OCI-LY7 (cell line): ENCODE data around the gene POLR2E. TPM values are rescaled to one million over a fixed set of nuclear protein-coding genes. Genes with fewer than 3 reads are reported as not detected.

ENCODE experiments used
- BruUV-seq: library from RNA; stranded (reverse); fragments of 400-500 nt; replicated peaks from 2 replicates; lab custom pipeline; 2021; lab: Mats Ljungman, UMichigan
- CTCF ChIA-PET: fragments of 300-600 bp; sonication (Branson Sonifier 250); formaldehyde crosslinking; loops from one replicate; lab custom pipeline; 2022; ENCODE audit warnings: antibody characterized with exemption; ENCODE audit not compliant: unreplicated experiment; lab: Charles Lee
- POLR2A ChIA-PET: fragments of 300-600 bp; sonication (Branson Sonifier 250); formaldehyde crosslinking; loops from one replicate; lab custom pipeline; 2022; ENCODE audit warnings: antibody characterized with exemption; lab: Charles Lee
- DNase-seq: peaks from one replicate; pipeline ENCODE4 v3.0.0-alpha.2; 2015; ENCODE audit warnings: low spot score
- H2AFZ ChIP-seq: fragments of 200-600 bp; sonication (generic), shearing (Covaris generic); 2 replicates; pipeline ENCODE4 v1.6.1; 2014; ENCODE audit warnings: mild to moderate bottlenecking, antibody characterized with exemption, low read length, moderate library complexity
- H3K27ac ChIP-seq: fragments of 200-600 bp; sonication (generic); 2 replicates; pipeline ENCODE4 v1.5.1; 2014; ENCODE audit warnings: mixed run types, low read depth, mild to moderate bottlenecking, moderate library complexity, low read length, inconsistent platforms; ENCODE audit not compliant: poor library complexity, severe bottlenecking
- H3K36me3 ChIP-seq: fragments of 200-600 bp; sonication (generic); 2 replicates; pipeline ENCODE4 v1.6.1; 2014; ENCODE audit warnings: mild to moderate bottlenecking, antibody characterized with exemption, low read length, moderate library complexity, mixed read lengths; ENCODE audit not compliant: insufficient read depth
- H3K4me1 ChIP-seq: fragments of 200-600 bp; sonication (generic); 2 replicates; pipeline ENCODE4 v1.5.1; 2014; ENCODE audit warnings: mild to moderate bottlenecking, low read length; ENCODE audit not compliant: insufficient read depth, poor library complexity, severe bottlenecking
- H3K4me2 ChIP-seq: fragments of 200-600 bp; sonication (generic); 2 replicates; pipeline ENCODE4 v1.6.1; 2014; ENCODE audit warnings: mild to moderate bottlenecking, low read length
- H3K4me3 ChIP-seq: fragments of 200-600 bp; sonication (generic); 2 replicates; pipeline ENCODE4 v1.5.1; 2014; ENCODE audit warnings: mild to moderate bottlenecking, low read depth, low read length; ENCODE audit not compliant: poor library complexity, severe bottlenecking
- H3K79me2 ChIP-seq: fragments of 200-600 bp; sonication (generic); 2 replicates; pipeline ENCODE4 v1.6.1; 2016; ENCODE audit warnings: low read depth, mild to moderate bottlenecking, low read length, moderate library complexity, mixed read lengths; ENCODE audit not compliant: insufficient read depth
- H3K9me2 ChIP-seq: fragments of 200-600 bp; sonication (generic); 2 replicates; pipeline ENCODE4 v1.6.1; 2016; ENCODE audit warnings: mild to moderate bottlenecking, low read length, mixed read lengths; ENCODE audit not compliant: insufficient read depth
- H3K9me3 ChIP-seq: fragments of 200-600 bp; sonication (generic); 2 replicates; pipeline ENCODE4 v1.6.1; 2014; ENCODE audit warnings: mild to moderate bottlenecking, mixed run types, low read length, mixed read lengths
- H4K20me1 ChIP-seq: fragments of 200-600 bp; sonication (generic); 2 replicates; pipeline ENCODE4 v1.6.1; 2014; ENCODE audit warnings: mild to moderate bottlenecking, antibody characterized with exemption, low read length, moderate library complexity, mixed read lengths; ENCODE audit not compliant: insufficient read depth
- EZH2phosphoT487 ChIP-seq: fragments of 200-600 bp; sonication (generic); IDR thresholded peaks from 2 replicates; pipeline ENCODE4 v1.6.1; 2018; ENCODE audit warnings: low read depth, borderline replicate concordance, mild to moderate bottlenecking, mixed run types, antibody characterized with exemption, low read length, moderate library complexity, mixed read lengths
- intact Hi-C: fragments of 100-400 bp; cut with micrococcal nuclease; formaldehyde crosslinking; loops from one replicate; pipeline ENCODE4 v1.10.0; 2022; ENCODE audit not compliant: unreplicated experiment
- total RNA-seq, 2 experiments: library from RNA; depleted of rRNA in 1 of 2; stranded (reverse); fragments of >200 nt in 1 of 2; shearing (Covaris generic) in 1 of 2; gene quantifications; 2 replicates each; pipeline ENCODE4 v1.2.3, GENCODE V29; 2014 to 2022
- TF ChIP-seq, protein P1 (sequence below): fragments of 200-600 bp; sonication (generic); conservative IDR thresholded peaks from 2 replicates; pipeline ENCODE4 v1.5.1; 2014; ENCODE audit warnings: mild to moderate bottlenecking, antibody characterized with exemption, low read length, moderate library complexity, mixed read lengths

Gene POLR2E
- total RNA-seq, 2 experiments from 2014 or later = 153 to 193 TPM

DNA sequence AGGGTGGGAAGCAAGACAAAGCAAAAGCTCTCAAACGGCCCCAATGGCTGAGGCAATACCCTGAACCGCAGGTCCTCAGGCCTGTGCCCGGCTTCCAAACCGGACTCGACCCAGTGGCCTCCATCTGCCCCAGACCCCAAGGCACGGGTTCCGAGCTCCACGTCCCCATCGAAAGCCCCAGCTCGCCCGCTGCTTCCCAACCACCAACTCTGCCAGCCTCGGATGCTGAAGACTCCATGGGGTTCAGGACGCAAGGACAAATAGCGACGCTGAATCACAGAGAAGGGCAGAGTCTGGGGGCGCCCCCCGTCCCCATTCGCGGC lies 559 bp downstream of the POLR2E start:
- no peaks in the 10 kb centered on the region for H3K9me3 ChIP-seq
- no peak overlapping the region for H2AFZ ChIP-seq
- TF ChIP-seq EZH2phosphoT487 = no peak
- TF ChIP-seq, protein P1, sequence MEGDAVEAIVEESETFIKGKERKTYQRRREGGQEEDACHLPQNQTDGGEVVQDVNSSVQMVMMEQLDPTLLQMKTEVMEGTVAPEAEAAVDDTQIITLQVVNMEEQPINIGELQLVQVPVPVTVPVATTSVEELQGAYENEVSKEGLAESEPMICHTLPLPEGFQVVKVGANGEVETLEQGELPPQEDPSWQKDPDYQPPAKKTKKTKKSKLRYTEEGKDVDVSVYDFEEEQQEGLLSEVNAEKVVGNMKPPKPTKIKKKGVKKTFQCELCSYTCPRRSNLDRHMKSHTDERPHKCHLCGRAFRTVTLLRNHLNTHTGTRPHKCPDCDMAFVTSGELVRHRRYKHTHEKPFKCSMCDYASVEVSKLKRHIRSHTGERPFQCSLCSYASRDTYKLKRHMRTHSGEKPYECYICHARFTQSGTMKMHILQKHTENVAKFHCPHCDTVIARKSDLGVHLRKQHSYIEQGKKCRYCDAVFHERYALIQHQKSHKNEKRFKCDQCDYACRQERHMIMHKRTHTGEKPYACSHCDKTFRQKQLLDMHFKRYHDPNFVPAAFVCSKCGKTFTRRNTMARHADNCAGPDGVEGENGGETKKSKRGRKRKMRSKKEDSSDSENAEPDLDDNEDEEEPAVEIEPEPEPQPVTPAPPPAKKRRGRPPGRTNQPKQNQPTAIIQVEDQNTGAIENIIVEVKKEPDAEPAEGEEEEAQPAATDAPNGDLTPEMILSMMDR = no peak
- DNase-seq = no peak
- H3K4me2 ChIP-seq = peak overlapping the region; percentile 89
- H3K9me2 ChIP-seq = no peaks in the 10 kb centered on the region
- peaks cover 25% of the 10 kb centered on the region for H3K4me1 ChIP-seq
- no TSS peak for BruUV-seq
- intact Hi-C loops = no loop called here
- H3K27ac ChIP-seq = peak overlapping the region; percentile 19
- ChIA-PET POLR2A (interaction anchor here (0.8 to 1.0 kb wide), 2 partner anchors 150 to 174 kb away, joined by 3 read pairs; partner anchors contain the start of gene CIRBP), CTCF (no interaction called here)
- peak overlapping the region; percentile 95 for H3K4me3 ChIP-seq
- peaks cover 23% of the 10 kb centered on the region for H3K79me2 ChIP-seq
- H4K20me1 ChIP-seq = 0 out of 2 replicates have a peak, but pooled peaks cover 4% of the 10 kb centered on the region
- peaks cover 34% of the 10 kb centered on the region for H3K36me3 ChIP-seq

DNA sequence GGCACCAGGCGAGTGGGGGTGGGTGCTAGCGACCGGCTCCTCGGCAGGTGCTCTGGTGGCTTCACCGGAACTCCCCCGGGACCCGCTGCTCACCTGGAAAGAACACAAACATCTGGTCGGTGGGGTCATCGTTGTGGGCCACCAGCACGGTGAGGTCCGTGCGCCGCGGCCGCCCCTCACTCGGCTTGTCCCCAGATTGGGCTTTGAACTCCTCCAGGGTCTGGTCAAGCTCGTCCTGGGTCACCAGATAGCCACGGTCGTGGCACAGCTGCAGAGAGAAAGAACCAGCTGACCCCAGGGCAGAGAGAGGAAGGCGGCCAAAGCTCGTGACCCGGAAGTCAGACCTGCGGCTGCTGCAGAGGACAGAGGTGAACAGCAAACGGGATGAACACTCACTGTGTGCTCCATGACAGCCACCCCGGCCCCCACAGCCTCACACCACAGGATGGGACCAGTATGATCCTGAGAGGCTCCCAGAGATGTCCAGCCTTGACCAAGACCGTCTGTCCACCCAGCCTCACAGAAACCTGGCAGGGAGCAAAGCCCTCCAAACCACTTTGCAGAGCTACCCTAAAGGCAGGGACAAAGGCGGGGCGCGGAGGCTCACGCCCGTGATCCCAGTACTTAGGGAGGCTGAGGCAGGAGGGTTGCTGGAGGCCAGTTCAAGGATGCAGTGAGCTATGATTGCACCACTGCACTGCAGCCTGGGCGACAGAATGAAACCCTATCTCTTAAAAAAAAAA lies 1.2 kb downstream of the POLR2E start:
- H3K9me2 ChIP-seq = no peaks in the 10 kb centered on the region
- H4K20me1 ChIP-seq = 0 out of 2 replicates have a peak, but pooled peaks cover 4% of the 10 kb centered on the region
- ChIA-PET CTCF (no interaction called here), POLR2A (interaction anchor here (0.8 to 1.0 kb wide), 2 partner anchors 150 to 175 kb away, joined by 3 read pairs; partner anchors contain the start of gene CIRBP)
- no peak for DNase-seq
- no peak overlapping the region for H3K27ac ChIP-seq
- peak overlapping the region; percentile 89 for H3K4me2 ChIP-seq
- TF ChIP-seq EZH2phosphoT487 = no peak
- TF ChIP-seq, protein P1 = no peak
- peaks cover 23% of the 10 kb centered on the region for H3K79me2 ChIP-seq
- H2AFZ ChIP-seq = no peak overlapping the region
- BruUV-seq = no TSS peak
- no peaks in the 10 kb centered on the region for H3K9me3 ChIP-seq
- intact Hi-C loops = no loop called here
- peaks cover 31% of the 10 kb centered on the region for H3K4me1 ChIP-seq
- H3K36me3 ChIP-seq = peaks cover 41% of the 10 kb centered on the region
- H3K4me3 ChIP-seq = peak overlapping the region; percentile 95

DNA sequence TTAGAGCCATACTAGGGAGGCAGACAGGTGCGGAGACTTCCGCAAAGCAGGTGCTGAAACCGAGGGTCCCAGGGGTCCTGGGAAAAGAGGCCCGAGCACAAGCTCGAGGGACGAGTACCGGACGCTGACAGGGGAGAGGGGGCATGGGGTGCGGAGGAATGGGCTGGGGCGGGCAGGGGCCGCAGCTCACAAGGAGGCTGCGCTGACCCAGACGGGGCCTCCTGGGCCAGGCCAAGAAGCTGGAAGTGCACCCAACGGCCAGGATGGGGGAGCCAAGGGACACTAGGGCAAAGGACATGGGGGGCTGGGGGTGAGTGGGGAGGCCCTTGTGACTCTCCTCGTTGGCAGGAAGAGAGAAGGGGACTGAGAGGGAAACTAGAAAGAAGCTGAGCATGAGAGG lies 1.8 kb downstream of the POLR2E start:
- no TSS peak for BruUV-seq
- ChIA-PET CTCF (no interaction called here), POLR2A (interaction anchor here (1.0 kb wide), 1 partner anchor 176 kb away, joined by 3 read pairs; the partner anchor contains the start of gene CIRBP)
- peak overlapping the region; percentile 89 for H3K4me2 ChIP-seq
- H3K4me3 ChIP-seq = peak overlapping the region; percentile 95
- H3K4me1 ChIP-seq = peaks cover 38% of the 10 kb centered on the region
- peaks cover 47% of the 10 kb centered on the region for H3K36me3 ChIP-seq
- no peaks in the 10 kb centered on the region for H3K9me2 ChIP-seq
- H3K27ac ChIP-seq = no peak overlapping the region
- intact Hi-C loops = no loop called here
- TF ChIP-seq EZH2phosphoT487 = no peak
- TF ChIP-seq, protein P1 = no peak
- no peaks in the 10 kb centered on the region for H3K9me3 ChIP-seq
- peaks cover 23% of the 10 kb centered on the region for H3K79me2 ChIP-seq
- DNase-seq = no peak
- no peak overlapping the region for H2AFZ ChIP-seq
- H4K20me1 ChIP-seq = 0 out of 2 replicates have a peak, but pooled peaks cover 4% of the 10 kb centered on the region
